A673 (cell line): ENCODE results near the gene MEIOC.

ENCODE experiments used
- EZH2 ChIP-seq: fragments of 200-600 bp; sonication (generic); IDR thresholded peaks from 2 replicates; pipeline ENCODE4 v1.6.1; 2017; ENCODE audit warnings: borderline replicate concordance, low read depth, mild to moderate bottlenecking, mixed read lengths, antibody characterized with exemption, low read length; ENCODE audit not compliant: poor library complexity, severe bottlenecking
- TF ChIP-seq, protein P1 (sequence below): fragments of 300-800, 200-600 bp; sonication (generic); conservative IDR thresholded peaks from 2 replicates; pipeline ENCODE4 v1.5.1; 2017; ENCODE audit warnings: low read depth, mild to moderate bottlenecking, antibody characterized with exemption, low read length, moderate library complexity, mixed read lengths

DNA sequence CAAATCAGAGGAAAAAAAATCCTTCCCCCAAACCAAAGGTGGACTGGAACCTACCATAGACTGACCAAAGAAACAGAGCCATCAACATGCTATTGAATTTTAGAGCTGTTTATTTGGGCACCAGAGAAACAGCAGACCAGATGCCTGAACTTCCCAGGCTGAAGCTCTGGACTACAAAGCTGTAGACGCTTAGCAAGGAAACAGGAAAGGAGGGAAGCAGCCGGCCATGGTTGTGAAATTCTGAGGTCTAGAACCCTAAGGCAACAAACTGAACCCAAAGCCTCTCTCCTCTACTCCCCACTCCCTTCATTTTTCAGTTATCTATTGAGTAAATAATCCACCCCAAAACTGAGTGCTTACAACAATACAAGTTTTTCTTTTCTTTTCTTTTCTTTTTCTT lies 45.4 kb upstream of the MEIOC start:
- TF ChIP-seq, protein P1, sequence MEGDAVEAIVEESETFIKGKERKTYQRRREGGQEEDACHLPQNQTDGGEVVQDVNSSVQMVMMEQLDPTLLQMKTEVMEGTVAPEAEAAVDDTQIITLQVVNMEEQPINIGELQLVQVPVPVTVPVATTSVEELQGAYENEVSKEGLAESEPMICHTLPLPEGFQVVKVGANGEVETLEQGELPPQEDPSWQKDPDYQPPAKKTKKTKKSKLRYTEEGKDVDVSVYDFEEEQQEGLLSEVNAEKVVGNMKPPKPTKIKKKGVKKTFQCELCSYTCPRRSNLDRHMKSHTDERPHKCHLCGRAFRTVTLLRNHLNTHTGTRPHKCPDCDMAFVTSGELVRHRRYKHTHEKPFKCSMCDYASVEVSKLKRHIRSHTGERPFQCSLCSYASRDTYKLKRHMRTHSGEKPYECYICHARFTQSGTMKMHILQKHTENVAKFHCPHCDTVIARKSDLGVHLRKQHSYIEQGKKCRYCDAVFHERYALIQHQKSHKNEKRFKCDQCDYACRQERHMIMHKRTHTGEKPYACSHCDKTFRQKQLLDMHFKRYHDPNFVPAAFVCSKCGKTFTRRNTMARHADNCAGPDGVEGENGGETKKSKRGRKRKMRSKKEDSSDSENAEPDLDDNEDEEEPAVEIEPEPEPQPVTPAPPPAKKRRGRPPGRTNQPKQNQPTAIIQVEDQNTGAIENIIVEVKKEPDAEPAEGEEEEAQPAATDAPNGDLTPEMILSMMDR = no peak
- no peak for TF ChIP-seq EZH2
